Neural cell (in vitro differentiated cells): ENCODE results near the gene SLC22A23. TPM values are rescaled to one million over a fixed set of nuclear protein-coding genes. Genes with fewer than 3 reads are reported as not detected.

Source experiments
- H2AFZ ChIP-seq: fragments of 200-600, 300-800 bp; sonication (generic), shearing (Covaris generic); 2 replicates; pipeline ENCODE4 v1.6.0; 2014; ENCODE audit warnings: low read depth, mild to moderate bottlenecking, antibody characterized with exemption, low read length, moderate library complexity
- H3F3A ChIP-seq: fragments of 200-600 bp; shearing (Covaris generic); 2 replicates; pipeline ENCODE4 v1.6.1; 2016; ENCODE audit warnings: mild to moderate bottlenecking, moderate library complexity, mixed read lengths, antibody characterized with exemption, low read length; ENCODE audit not compliant: insufficient read depth, poor library complexity, severe bottlenecking
- H3K27ac ChIP-seq: fragments of 200-600, 300-800 bp; sonication (generic), shearing (Covaris generic); 2 replicates; pipeline ENCODE4 v1.5.1; 2014; ENCODE audit warnings: mild to moderate bottlenecking, low read length, moderate library complexity
- H3K27me3 ChIP-seq: fragments of 300-800, 200-600 bp; sonication (generic), shearing (Covaris generic); 2 replicates; pipeline ENCODE4 v1.6.0; 2014; ENCODE audit warnings: mild to moderate bottlenecking, low read depth, low read length, moderate library complexity; ENCODE audit not compliant: insufficient read depth
- H3K36me3 ChIP-seq: fragments of 300-800, 200-600 bp; sonication (generic), shearing (Covaris generic); 2 replicates; pipeline ENCODE4 v1.5.1; 2014; ENCODE audit warnings: mild to moderate bottlenecking, antibody characterized with exemption, low read length, moderate library complexity; ENCODE audit not compliant: insufficient read depth
- H3K4me2 ChIP-seq: fragments of 300-800, 200-600 bp; sonication (generic), shearing (Covaris generic); 2 replicates; pipeline ENCODE4 v1.6.0; 2014; ENCODE audit warnings: mild to moderate bottlenecking, low read length
- H3K4me3 ChIP-seq: fragments of 300-800, 200-600 bp; sonication (generic), shearing (Covaris generic); 2 replicates; pipeline ENCODE4 v1.5.1; 2014; ENCODE audit warnings: mild to moderate bottlenecking, low read length, moderate library complexity
- H3K79me2 ChIP-seq: fragments of 200-600 bp; shearing (Covaris generic); replicated peaks from 2 replicates; pipeline ENCODE4 v1.6.0; 2014; ENCODE audit warnings: mild to moderate bottlenecking, low read length, moderate library complexity; ENCODE audit not compliant: insufficient read depth
- H3K9ac ChIP-seq: fragments of 300-800, 200-600 bp; sonication (generic), shearing (Covaris generic); 2 replicates; pipeline ENCODE4 v1.6.1; 2016; ENCODE audit warnings: mild to moderate bottlenecking, low read length, mixed read lengths
- H3K9me2 ChIP-seq: fragments of 200-600 bp; shearing (Covaris generic); 2 replicates; pipeline ENCODE4 v1.6.1; 2016; ENCODE audit warnings: mild to moderate bottlenecking, low read length, mixed read lengths; ENCODE audit not compliant: insufficient read depth
- H3K9me3 ChIP-seq: fragments of 200-600, 300-800 bp; sonication (generic), shearing (Covaris generic); 2 replicates; pipeline ENCODE4 v1.6.1; 2016; ENCODE audit warnings: mild to moderate bottlenecking, mixed run types, low read length, moderate library complexity, mixed read lengths
- H4K20me1 ChIP-seq: fragments of 200-600 bp; shearing (Covaris generic); 2 replicates; pipeline ENCODE4 v1.6.1; 2016; ENCODE audit warnings: mild to moderate bottlenecking, mixed run types; ENCODE audit not compliant: insufficient read depth
- EP300 ChIP-seq: fragments of 450-650 bp; conservative IDR thresholded peaks from 2 replicates; pipeline ENCODE4 v1.6.1; 2014; ENCODE audit warnings: antibody characterized with exemption, mild to moderate bottlenecking, moderate library complexity; ENCODE audit not compliant: poor library complexity, severe bottlenecking
- EZH2 ChIP-seq: fragments of 200-600, 300-800 bp; shearing (Covaris generic), sonication (generic); IDR thresholded peaks from 2 replicates; pipeline ENCODE4 v1.6.1; 2014; ENCODE audit warnings: antibody characterized with exemption, low read length, borderline replicate concordance, mild to moderate bottlenecking; ENCODE audit not compliant: insufficient read depth, poor library complexity, severe bottlenecking
- MXI1 ChIP-seq: fragments of 450-650 bp; conservative IDR thresholded peaks from 2 replicates; pipeline ENCODE4 v1.6.1; 2014; ENCODE audit warnings: antibody characterized with exemption, mild to moderate bottlenecking; ENCODE audit not compliant: poor library complexity, severe bottlenecking
- POLR2AphosphoS5 ChIP-seq: IDR thresholded peaks from 2 replicates; pipeline ENCODE4 v1.6.1; 2012
- RAD21 ChIP-seq: fragments of 450-650 bp; conservative IDR thresholded peaks from 2 replicates; pipeline ENCODE4 v1.6.1; 2014; ENCODE audit warnings: antibody characterized with exemption, mild to moderate bottlenecking, moderate library complexity
- REST ChIP-seq: IDR thresholded peaks from 2 replicates; pipeline ENCODE4 v1.6.1; 2012; ENCODE audit warnings: borderline replicate concordance
- SMC3 ChIP-seq: fragments of 450-650 bp; conservative IDR thresholded peaks from 2 replicates; pipeline ENCODE4 v1.6.1; 2014; ENCODE audit warnings: antibody characterized with exemption, mild to moderate bottlenecking, moderate library complexity; ENCODE audit not compliant: poor library complexity
- TAF1 ChIP-seq: IDR thresholded peaks from 2 replicates; pipeline ENCODE4 v1.6.1; 2012; ENCODE audit warnings: low read depth
- polyA plus RNA-seq: library from polyadenylated mRNA; depleted of rRNA; stranded (reverse); fragments of >200 nt; gene quantifications from 2 replicates; pipeline ENCODE4 v1.2.3, GENCODE V29; 2014
- TF ChIP-seq, protein P1 (sequence below): fragments of 450-650 bp; IDR thresholded peaks from 2 replicates; pipeline ENCODE4 v1.5.1; 2014; ENCODE audit warnings: antibody characterized with exemption, mild to moderate bottlenecking, moderate library complexity; ENCODE audit not compliant: poor library complexity, severe bottlenecking

The SLC22A23 gene
- polyA plus RNA-seq, 1 donor from 2014 or later: 8.8 TPM

DNA sequence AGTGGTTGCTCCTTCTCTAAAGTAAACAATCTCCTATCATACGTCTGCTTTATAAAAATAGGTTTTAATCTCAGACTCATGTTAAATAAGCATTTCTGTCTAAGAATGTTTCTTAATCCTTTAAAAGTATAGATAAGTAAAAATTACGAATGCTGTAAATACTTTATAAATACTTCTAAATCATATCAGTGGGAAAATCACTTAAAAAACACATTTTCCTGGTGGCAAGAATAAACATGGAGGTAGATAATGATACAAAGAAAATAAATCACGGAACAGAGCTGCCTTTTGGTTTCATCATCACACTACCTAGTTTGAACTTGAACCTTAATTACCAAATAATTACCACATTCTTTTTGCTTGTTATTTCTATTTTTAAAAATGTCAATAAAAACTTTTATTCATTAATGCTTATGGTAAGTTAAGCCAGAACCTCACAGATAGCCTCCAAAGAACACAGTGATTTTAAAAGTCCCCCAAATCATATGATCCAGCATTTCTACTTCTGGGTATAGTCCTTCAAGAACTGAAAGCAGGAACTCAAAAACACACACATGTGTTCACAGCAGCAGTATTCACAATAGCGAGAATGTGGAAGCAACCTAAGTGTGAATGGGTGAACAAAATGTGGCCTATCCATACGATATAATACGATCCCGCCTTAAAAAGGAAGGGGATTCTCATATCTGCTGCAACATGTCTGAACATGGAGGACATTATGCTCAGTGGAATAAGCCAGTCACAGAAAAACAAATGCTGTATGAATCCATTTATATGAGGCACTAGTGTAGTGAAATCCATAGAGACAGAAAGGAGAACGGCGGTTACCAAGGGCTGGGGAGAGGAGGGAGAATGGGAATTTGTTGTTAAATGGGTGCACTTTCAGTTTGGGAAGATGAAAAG, 72.4 kb downstream of the SLC22A23 start:
- Histone ChIP-seq H3K79me2 (no peaks in the 10 kb centered on the region), H3K9me3 (no peaks in the 10 kb centered on the region), H3F3A (no peaks in the 10 kb centered on the region), H3K36me3 (no peaks in the 10 kb centered on the region), H3K27ac (no peak overlapping the region), H3K9ac (no peak overlapping the region), H3K4me2 (no peak overlapping the region), H3K27me3 (no peaks in the 10 kb centered on the region), H3K9me2 (no peaks in the 10 kb centered on the region), H4K20me1 (no peaks in the 10 kb centered on the region), H2AFZ (no peak overlapping the region), H3K4me3 (no peak overlapping the region)
- TF ChIP-seq TAF1: no peak
- TF ChIP-seq SMC3: no peak
- no peak for TF ChIP-seq EZH2
- no peak for TF ChIP-seq MXI1
- TF ChIP-seq, protein P1, sequence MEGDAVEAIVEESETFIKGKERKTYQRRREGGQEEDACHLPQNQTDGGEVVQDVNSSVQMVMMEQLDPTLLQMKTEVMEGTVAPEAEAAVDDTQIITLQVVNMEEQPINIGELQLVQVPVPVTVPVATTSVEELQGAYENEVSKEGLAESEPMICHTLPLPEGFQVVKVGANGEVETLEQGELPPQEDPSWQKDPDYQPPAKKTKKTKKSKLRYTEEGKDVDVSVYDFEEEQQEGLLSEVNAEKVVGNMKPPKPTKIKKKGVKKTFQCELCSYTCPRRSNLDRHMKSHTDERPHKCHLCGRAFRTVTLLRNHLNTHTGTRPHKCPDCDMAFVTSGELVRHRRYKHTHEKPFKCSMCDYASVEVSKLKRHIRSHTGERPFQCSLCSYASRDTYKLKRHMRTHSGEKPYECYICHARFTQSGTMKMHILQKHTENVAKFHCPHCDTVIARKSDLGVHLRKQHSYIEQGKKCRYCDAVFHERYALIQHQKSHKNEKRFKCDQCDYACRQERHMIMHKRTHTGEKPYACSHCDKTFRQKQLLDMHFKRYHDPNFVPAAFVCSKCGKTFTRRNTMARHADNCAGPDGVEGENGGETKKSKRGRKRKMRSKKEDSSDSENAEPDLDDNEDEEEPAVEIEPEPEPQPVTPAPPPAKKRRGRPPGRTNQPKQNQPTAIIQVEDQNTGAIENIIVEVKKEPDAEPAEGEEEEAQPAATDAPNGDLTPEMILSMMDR: no peak
- TF ChIP-seq REST: no peak
- TF ChIP-seq RAD21: no peak
- TF ChIP-seq EP300: no peak
- TF ChIP-seq POLR2AphosphoS5: no peak

GRCh38 chr6:3383525-3383924, 73.3 kb downstream of the SLC22A23 start:
- Histone ChIP-seq H3K9ac (no peak overlapping the region), H3F3A (no peaks in the 10 kb centered on the region), H3K9me3 (no peaks in the 10 kb centered on the region), H2AFZ (no peak overlapping the region), H3K4me2 (no peak overlapping the region), H3K36me3 (no peaks in the 10 kb centered on the region), H3K27me3 (no peaks in the 10 kb centered on the region), H3K9me2 (no peaks in the 10 kb centered on the region), H3K4me3 (no peak overlapping the region), H3K27ac (no peak overlapping the region), H4K20me1 (no peaks in the 10 kb centered on the region), H3K79me2 (no peaks in the 10 kb centered on the region)
- TF ChIP-seq TAF1 (no peak), REST (no peak), POLR2AphosphoS5 (no peak), RAD21 (no peak), MXI1 (no peak), EP300 (no peak), SMC3 (no peak)
- TF ChIP-seq, protein P1: no peak
